HepG2 (cell line): ENCODE results near the gene ATP4A. TPM values are rescaled to one million over a fixed set of nuclear protein-coding genes. Genes with fewer than 3 reads are reported as not detected.

Source experiments
- ATAC-seq: fragments of 200-7000 bp; cut with Tn5 transposase; 3 replicates; pipeline ENCODE4 v1.9.1; 2020; ENCODE audit warnings: mild to moderate bottlenecking, moderate library complexity
- BruUV-seq: library from RNA; stranded (reverse); fragments of 400-500 nt; replicated peaks from 2 replicates; lab custom pipeline; 2021; lab: Mats Ljungman, UMichigan
- CTCF ChIA-PET: fragments of 300-600 bp; formaldehyde crosslinking; extraction: SDS; loops from one replicate; lab custom pipeline; 2021; ENCODE audit warnings: low total read pairs, inconsistent platforms, low intra/inter-chr PET ratio; lab: Yijun Ruan, JAX
- POLR2A ChIA-PET: fragments of 350-600 bp; sonication (Branson Sonifier 250); formaldehyde crosslinking; loops from one replicate; lab custom pipeline; 2020; ENCODE audit warnings: antibody characterized with exemption, inconsistent platforms; lab: Yijun Ruan, JAX
- DNase-seq: peaks from one replicate; pipeline ENCODE4 v3.0.0-alpha.2; 2015; ENCODE audit warnings: low spot score
- FAIRE-seq: peaks from 3 replicates; lab custom pipeline; 2011; peaks lifted over from hg19 to GRCh38; lab: Jason Lieb, UNC
- H2AFZ ChIP-seq: one replicate; pipeline ENCODE4 v1.6.1; 2011; ENCODE audit warnings: low read length, inconsistent platforms
- H3K27ac ChIP-seq: fragments of 300-600 bp; 3 replicates; pipeline ENCODE4 v1.8.0; 2011; ENCODE audit warnings: mixed run types, mild to moderate bottlenecking, mixed read lengths, low read length, inconsistent platforms; ENCODE audit not compliant: insufficient read depth; ENCODE audit errors: extremely low read length
- H3K27me3 ChIP-seq, 2 experiments: fragments of 200-600 bp in 1 of 2; 2 replicates in 1 of 2; 3 replicates in 1 of 2; pipeline versions ENCODE4 v1.6.0 to v1.8.0; 2011; ENCODE audit warnings: low read length in 2 of 2, mild to moderate bottlenecking in 2 of 2, moderate library complexity in 2 of 2, inconsistent platforms in 1 of 2; ENCODE audit not compliant: insufficient read depth in 2 of 2, control insufficient read depth in 1 of 2
- H3K36me3 ChIP-seq, 2 experiments: fragments of 200-600 bp in 1 of 2; replicated peaks in 1 of 2; 2 replicates in 1 of 2; 3 replicates in 1 of 2; pipeline versions ENCODE4 v1.5.1 to v1.8.0; 2011; ENCODE audit warnings: low read length in 2 of 2, inconsistent platforms in 1 of 2; ENCODE audit not compliant: insufficient read depth in 2 of 2, control insufficient read depth in 1 of 2
- H3K4me1 ChIP-seq: 2 replicates; pipeline ENCODE4 v1.5.1; 2012; ENCODE audit warnings: low read length, inconsistent platforms; ENCODE audit not compliant: insufficient read depth
- H3K4me2 ChIP-seq: 2 replicates; pipeline ENCODE4 v1.6.0; 2011; ENCODE audit warnings: low read depth, low read length, inconsistent platforms
- H3K4me3 ChIP-seq, 3 experiments: fragments of 200-600 bp in 1 of 3; sonication (generic), shearing (Covaris generic) in 1 of 3; replicated peaks in 1 of 3; 2 replicates each; pipeline ENCODE4 v1.5.1; 2011 to 2016; ENCODE audit warnings: low read length in 3 of 3, inconsistent platforms in 2 of 3, low read depth in 2 of 3, mild to moderate bottlenecking in 2 of 3, control low read depth in 1 of 3, mixed read lengths in 1 of 3; ENCODE audit not compliant: insufficient read depth in 1 of 3
- H3K79me2 ChIP-seq: one replicate; pipeline ENCODE4 v1.6.1; 2011; ENCODE audit warnings: low read length, inconsistent platforms; ENCODE audit not compliant: insufficient read depth
- H3K9ac ChIP-seq: 2 replicates; pipeline ENCODE4 v1.6.0; 2011; ENCODE audit warnings: mild to moderate bottlenecking, low read depth, low read length, inconsistent platforms; ENCODE audit not compliant: insufficient read depth
- H3K9me3 ChIP-seq: 2 replicates; pipeline ENCODE4 v1.5.1; 2012; ENCODE audit warnings: mild to moderate bottlenecking, low read length
- H4K20me1 ChIP-seq: 2 replicates; pipeline ENCODE4 v1.6.0; 2011; ENCODE audit warnings: inconsistent platforms, mild to moderate bottlenecking, low read length, moderate library complexity; ENCODE audit not compliant: insufficient read depth
- ARNTL ChIP-seq: sonication (generic); formaldehyde crosslinking; IDR thresholded peaks from 2 replicates; pipeline ENCODE4 v1.4.0; 2020; ENCODE audit warnings: mild to moderate bottlenecking, missing genetic modification reagents
- ATF7 ChIP-seq, 2 experiments: fragments of 450-650 bp in 1 of 2; sonication (generic) in 1 of 2; formaldehyde crosslinking in 1 of 2; IDR thresholded peaks; 2 replicates each; pipeline versions ENCODE4 v1.4.0 to v1.6.1; 2016 to 2020; ENCODE audit warnings: antibody characterized with exemption in 1 of 2, mild to moderate bottlenecking in 1 of 2, missing genetic modification reagents in 1 of 2
- CBX5 ChIP-seq: sonication (generic); formaldehyde crosslinking; IDR thresholded peaks from 2 replicates; pipeline ENCODE4 v1.4.0; 2020; ENCODE audit warnings: missing genetic modification reagents, borderline replicate concordance
- CREB1 ChIP-seq, 2 experiments: fragments of 450-650 bp in 1 of 2; IDR thresholded peaks; 2 replicates each; pipeline ENCODE4 v1.6.1; 2016 to 2017; ENCODE audit warnings: control low read depth in 1 of 2, mild to moderate bottlenecking in 1 of 2, missing compliant biosample characterization in 1 of 2, missing genetic modification characterization in 1 of 2
- FOXA1 ChIP-seq, 2 experiments: fragments of 450-650 bp in 1 of 2; sonication (generic) in 1 of 2; formaldehyde crosslinking in 1 of 2; IDR thresholded peaks; 2 replicates each; pipeline versions ENCODE4 v1.4.0 to v1.6.1; 2016 to 2020; ENCODE audit warnings: missing genetic modification reagents in 1 of 2
- HNRNPH1 ChIP-seq: fragments of 200-400 bp; formaldehyde crosslinking; optimal IDR thresholded peaks from 2 replicates; pipeline ENCODE3; 2017; ENCODE audit warnings: mild to moderate bottlenecking, low read depth, low read length
- MXI1 ChIP-seq: IDR thresholded peaks from 3 replicates; pipeline ENCODE4 v1.6.1; 2012; ENCODE audit warnings: low read depth, low read length, inconsistent platforms, borderline replicate concordance
- MYC ChIP-seq: sonication (generic); formaldehyde crosslinking; IDR thresholded peaks from 2 replicates; pipeline ENCODE4 v1.9.0; 2021; ENCODE audit warnings: missing genetic modification reagents, borderline replicate concordance
- SMARCE1 ChIP-seq: fragments of 450-650 bp; IDR thresholded peaks from 2 replicates; pipeline ENCODE4 v1.6.1; 2017; ENCODE audit warnings: borderline replicate concordance
- TEAD3 ChIP-seq: optimal IDR thresholded peaks from 2 replicates; pipeline ENCODE3; 2016; ENCODE audit warnings: borderline replicate concordance
- TP53 ChIP-seq: sonication (generic); formaldehyde crosslinking; conservative IDR thresholded peaks from 2 replicates; pipeline ENCODE4 v1.4.0; 2020; ENCODE audit warnings: missing genetic modification reagents
- ZNF136 ChIP-seq: sonication (generic); formaldehyde crosslinking; IDR thresholded peaks from 2 replicates; pipeline ENCODE4 v1.8.1; 2022; ENCODE audit warnings: low read depth, mild to moderate bottlenecking, moderate library complexity, missing genetic modification reagents
- ZNF337 ChIP-seq: sonication (generic); formaldehyde crosslinking; IDR thresholded peaks from 2 replicates; pipeline ENCODE4 v1.5.1; 2020; ENCODE audit warnings: missing genetic modification reagents, low read depth, mild to moderate bottlenecking, borderline replicate concordance
- ZNF34 ChIP-seq: sonication (generic); formaldehyde crosslinking; IDR thresholded peaks from 2 replicates; pipeline ENCODE4 v1.4.0; 2020; ENCODE audit warnings: mild to moderate bottlenecking, missing genetic modification reagents, borderline replicate concordance
- ZNF446 ChIP-seq: sonication (generic); formaldehyde crosslinking; IDR thresholded peaks from 2 replicates; pipeline ENCODE4 v1.5.0; 2020; ENCODE audit warnings: mild to moderate bottlenecking, missing genetic modification reagents
- ZNF891 ChIP-seq: sonication (generic); formaldehyde crosslinking; IDR thresholded peaks from 2 replicates; pipeline ENCODE4 v1.5.0; 2020; ENCODE audit warnings: mild to moderate bottlenecking, missing genetic modification reagents
- ZSCAN22 ChIP-seq: sonication (generic); formaldehyde crosslinking; IDR thresholded peaks from 2 replicates; pipeline ENCODE4 v1.4.0; 2020; ENCODE audit warnings: mild to moderate bottlenecking, missing genetic modification reagents
- WGBS: methylation state at CpG from one replicate; pipeline ENCODE4 v1.1.6; 2017; ENCODE audit warnings: low lambda C conversion rate; 5-methylcytosine and 5-hydroxymethylcytosine counted together
- in situ Hi-C: cut with HindIII; loops from 2 replicates; pipeline ENCODE4 v1.10.0; 2017; ENCODE audit warnings: low pct_unique_long_range_greater_than_20kb; ENCODE audit not compliant: extremely low pct_ligation_motif_present
- intact Hi-C: fragments of 100-400 bp; cut with micrococcal nuclease; formaldehyde crosslinking; loops from one replicate; pipeline ENCODE4 v1.10.0; 2022; ENCODE audit not compliant: unreplicated experiment
- polyA plus RNA-seq, 8 experiments: library from polyadenylated mRNA; depleted of rRNA in 3 of 8; stranded (reverse) in 7 of 8; unstranded in 1 of 8; fragments of >200 nt; fragmentation: Illumina TruSeq in 4 of 8; extraction: Trizol in 4 of 8; gene quantifications; 2 replicates each; pipeline versions ENCODE4 v1.2.1 to v1.2.3, GENCODE V29; 2011 to 2016; ENCODE audit warnings: low read depth in 4 of 8, missing spikeins in 1 of 8, mixed read lengths in 1 of 8; ENCODE audit not compliant: insufficient read depth in 1 of 8
- total RNA-seq, 5 experiments: library from RNA; depleted of rRNA; stranded (reverse); fragments of >200 nt; fragmentation: Illumina TruSeq; extraction: Trizol; gene quantifications; 2 replicates each; pipeline ENCODE4 v1.2.3, GENCODE V29; 2016; ENCODE audit warnings: low read depth in 1 of 5
- TF ChIP-seq, protein P1 (sequence below): sonication (generic); formaldehyde crosslinking; IDR thresholded peaks from 2 replicates; pipeline ENCODE4 v1.9.0; 2021; ENCODE audit warnings: missing genetic modification reagents, borderline replicate concordance

ATP4A gene
- total and polyA plus RNA-seq, 2 of the 13 experiments (the other 11 are each of a cell fraction or from before 2014, with no cell fraction given), result 0.08 to 0.11 TPM

DNA sequence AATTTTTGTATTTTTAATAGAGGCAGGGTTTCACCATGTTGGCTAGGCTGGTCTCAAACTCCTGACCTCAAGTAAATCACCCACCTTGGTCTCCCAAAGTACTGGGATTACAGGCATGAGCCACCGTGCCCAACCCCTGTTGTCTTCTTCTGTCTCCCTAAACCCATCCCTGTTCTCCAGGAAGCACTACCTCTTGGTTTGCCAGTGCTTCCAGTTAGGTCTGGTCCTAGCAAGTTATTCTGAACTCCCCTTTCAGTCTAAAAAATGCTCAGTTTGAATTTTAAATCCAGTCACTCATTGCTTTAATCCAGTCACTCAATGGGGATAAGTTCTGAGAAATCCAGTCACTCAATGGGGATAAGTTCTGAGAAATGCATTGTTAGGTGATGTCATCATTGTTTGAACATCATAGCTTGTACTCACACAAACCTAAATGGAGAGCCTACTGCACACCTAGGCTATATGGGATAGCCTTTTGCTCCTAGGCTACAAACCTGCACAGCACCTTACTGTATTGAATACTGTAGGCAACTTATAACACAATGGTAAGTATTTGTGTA lies 8.0 kb upstream of the ATP4A start:
- TF ChIP-seq ATF7 (IDR thresholded peaks at IDR 0.05) (peak; percentile 85), ATF7 (CRISPR knock-in tag; IDR thresholded peaks at IDR 0.05) (no peak), CREB1 (IDR thresholded peaks at IDR 0.05) (peak; percentile 44), CREB1 (CRISPR knock-in tag; IDR thresholded peaks at IDR 0.05) (no peak), ZNF34 (CRISPR knock-in tag) (no peak), ARNTL (CRISPR knock-in tag) (no peak)
- TF ChIP-seq, protein P1, sequence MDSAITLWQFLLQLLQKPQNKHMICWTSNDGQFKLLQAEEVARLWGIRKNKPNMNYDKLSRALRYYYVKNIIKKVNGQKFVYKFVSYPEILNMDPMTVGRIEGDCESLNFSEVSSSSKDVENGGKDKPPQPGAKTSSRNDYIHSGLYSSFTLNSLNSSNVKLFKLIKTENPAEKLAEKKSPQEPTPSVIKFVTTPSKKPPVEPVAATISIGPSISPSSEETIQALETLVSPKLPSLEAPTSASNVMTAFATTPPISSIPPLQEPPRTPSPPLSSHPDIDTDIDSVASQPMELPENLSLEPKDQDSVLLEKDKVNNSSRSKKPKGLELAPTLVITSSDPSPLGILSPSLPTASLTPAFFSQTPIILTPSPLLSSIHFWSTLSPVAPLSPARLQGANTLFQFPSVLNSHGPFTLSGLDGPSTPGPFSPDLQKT (CRISPR knock-in tag), result no peak
- in situ Hi-C loops, result no loop called here
- H3K9me3 ChIP-seq, result peaks cover 16% of the 10 kb centered on the region
- intact Hi-C loops, result no loop called here
- H3K27me3 ChIP-seq, result no peaks in the 10 kb centered on the region
- DNase-seq (no peak), ATAC-seq (no peak), FAIRE-seq (peak; percentile 8)
- H3K4me3 ChIP-seq, result no peak overlapping the region
- H3K36me3 ChIP-seq, result no peaks in the 10 kb centered on the region
- POLR2A ChIA-PET, result interaction anchor here (0.6 kb wide), 1 partner anchor 100 kb away, joined by 3 read pairs; no protein-coding TSS in a partner anchor
- CTCF ChIA-PET, result no interaction called here
- no peak overlapping the region for H3K9ac ChIP-seq
- no peak overlapping the region for H2AFZ ChIP-seq
- H3K4me2 ChIP-seq, result no peak overlapping the region
- H4K20me1 ChIP-seq, result no peaks in the 10 kb centered on the region
- no peaks in the 10 kb centered on the region for H3K79me2 ChIP-seq
- WGBS, result 14% methylated on average over 1 of the region's 1 CpG
- peaks cover 40% of the 10 kb centered on the region for H3K4me1 ChIP-seq
- BruUV-seq, result no TSS peak
- no peak overlapping the region for H3K27ac ChIP-seq

DNA sequence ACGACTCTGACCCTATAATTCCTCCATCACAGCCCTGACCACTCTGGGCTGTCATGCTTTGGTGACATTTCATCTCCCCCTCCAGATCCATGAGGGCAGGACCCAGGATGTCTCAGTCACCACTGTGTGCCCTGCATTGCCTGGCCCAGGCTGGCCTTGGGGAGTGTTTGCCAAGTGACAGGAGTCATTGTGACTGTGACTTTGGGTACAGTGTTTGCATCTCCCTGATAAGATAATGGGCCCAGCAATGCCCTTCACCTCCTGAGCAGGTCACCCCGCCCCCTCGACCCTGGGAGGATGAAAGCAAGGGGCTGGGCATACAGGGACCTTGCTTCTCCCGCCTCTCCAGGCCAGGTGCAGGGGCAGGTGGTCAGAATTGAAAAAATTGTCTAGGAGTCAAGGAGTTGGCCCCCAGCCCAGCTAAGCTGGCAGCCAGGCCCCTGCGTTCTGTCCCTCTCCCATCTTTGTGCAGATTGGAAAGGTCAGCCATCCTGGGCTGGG lies 5.9 kb upstream of the ATP4A start:
- Histone ChIP-seq H3K9me3 (no peaks in the 10 kb centered on the region), H3K4me3 (no peak overlapping the region), H3K79me2 (no peaks in the 10 kb centered on the region), H3K4me1 (peaks cover 55% of the 10 kb centered on the region), H4K20me1 (no peaks in the 10 kb centered on the region), H3K4me2 (peak overlapping the region; percentile 28), H3K27me3 (no peaks in the 10 kb centered on the region), H3K36me3 (no peaks in the 10 kb centered on the region), H2AFZ (no peak overlapping the region), H3K9ac (no peak overlapping the region), H3K27ac (peak overlapping the region; percentile 5)
- in situ Hi-C loops (no loop called here), intact Hi-C loops (no loop called here)
- ATAC-seq (peak; percentile 91), DNase-seq (peak; percentile 91), FAIRE-seq (peak; percentile 87)
- no TSS peak for BruUV-seq
- ChIA-PET POLR2A (no interaction called here), CTCF (no interaction called here)
- 3% methylated on average over 4 of the region's 5 CpGs for WGBS
- TF ChIP-seq ZNF891 (CRISPR knock-in tag), result no peak; the same call in 1 of the 2 replicates
- no peak for TF ChIP-seq MXI1
- peak; percentile 56 for TF ChIP-seq TEAD3
- no peak for TF ChIP-seq ZNF446 (CRISPR knock-in tag)
- no peak for TF ChIP-seq ZSCAN22 (CRISPR knock-in tag)
- no peak for TF ChIP-seq HNRNPH1
- TF ChIP-seq ZNF136 (CRISPR knock-in tag), result no peak
- no peak for TF ChIP-seq FOXA1 (IDR thresholded peaks at IDR 0.05)
- TF ChIP-seq FOXA1 (CRISPR knock-in tag; IDR thresholded peaks at IDR 0.05), result peak; percentile 87
- no peak; the same call in 1 of the 2 replicates for TF ChIP-seq CBX5 (CRISPR knock-in tag)
- TF ChIP-seq MYC (CRISPR knock-in tag), result peak; percentile 17; the same call in 1 of the 2 replicates
- TF ChIP-seq TP53 (CRISPR knock-in tag), result no peak
- no peak for TF ChIP-seq ZNF337
- no peak for TF ChIP-seq SMARCE1
